Dendritic cell treated with granulocyte-macrophage colony-stimulating factor and Interleukin-4, amounts not matched to agents 40 ng/mL and 50 ng/mL, for 4 days (primary cell): ENCODE measurements around the gene MST1.
"Not testable (repeated sequence)": the region's sequence is repeated elsewhere in the genome, so short reads cannot be mapped to it uniquely, and the experiment has no call there.

Experiments used
- H3K27ac Mint-ChIP-seq: one replicate; pipeline ENCODE4 v1.8.0; 2022; ENCODE audit warnings: mild to moderate bottlenecking, mixed read lengths
- H3K27me3 Mint-ChIP-seq: one replicate; pipeline ENCODE4 v1.8.0; 2022; ENCODE audit warnings: mild to moderate bottlenecking, mixed read lengths
- H3K36me3 Mint-ChIP-seq: one replicate; pipeline ENCODE4 v1.8.0; 2022; ENCODE audit warnings: low read depth, mixed read lengths
- H3K4me1 Mint-ChIP-seq: one replicate; pipeline ENCODE4 v1.8.0; 2022; ENCODE audit warnings: low read depth, mixed read lengths
- H3K4me3 Mint-ChIP-seq: one replicate; pipeline ENCODE4 v1.8.0; 2022; ENCODE audit warnings: mild to moderate bottlenecking, moderate library complexity, mixed read lengths
- H3K9me3 Mint-ChIP-seq: one replicate; pipeline ENCODE4 v1.8.0; 2022; ENCODE audit warnings: mixed read lengths
- intact Hi-C: fragments of 100-400 bp; cut with micrococcal nuclease; formaldehyde crosslinking; loops from one replicate; pipeline ENCODE4 v1.15.0; 2022

The MST1 gene

DNA sequence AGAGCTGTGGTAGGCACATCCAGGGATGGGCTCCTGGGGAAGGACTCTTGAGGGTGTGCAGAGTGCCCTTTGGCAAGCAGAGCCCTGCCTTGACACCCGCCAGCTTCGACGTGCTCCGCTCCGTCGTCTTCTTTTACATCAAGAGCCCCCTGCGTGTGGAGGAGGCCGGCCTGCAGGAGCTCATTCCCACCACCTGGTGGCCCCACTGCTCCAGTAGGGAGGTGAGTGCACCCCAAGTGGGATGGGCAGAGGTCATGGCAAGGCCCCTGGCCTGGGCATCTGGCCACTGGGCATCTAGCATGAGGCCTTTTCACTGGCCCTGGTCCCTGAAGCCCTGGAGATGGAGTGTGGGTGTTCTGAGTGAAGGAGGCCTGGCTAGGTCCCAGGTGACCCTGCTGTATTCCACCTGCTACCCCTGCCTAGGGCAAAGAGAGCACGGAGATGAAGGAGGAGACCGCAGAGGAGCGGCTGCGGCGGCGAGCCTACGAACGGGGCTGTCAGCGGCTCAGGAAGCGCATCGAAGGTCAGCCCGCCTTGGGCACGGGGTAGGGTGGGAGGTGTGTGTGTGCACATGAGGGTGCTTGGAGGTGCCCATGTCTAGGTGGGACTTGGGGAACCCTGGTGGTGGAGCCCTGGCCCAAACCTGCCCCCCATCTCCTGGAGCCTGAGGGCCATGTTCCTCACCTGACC, 12.3 kb upstream of the MST1 start:
- Mint-ChIP-seq H3K36me3 (peaks cover 100% of the 10 kb centered on the region), H3K4me3 (no peak overlapping the region)

DNA sequence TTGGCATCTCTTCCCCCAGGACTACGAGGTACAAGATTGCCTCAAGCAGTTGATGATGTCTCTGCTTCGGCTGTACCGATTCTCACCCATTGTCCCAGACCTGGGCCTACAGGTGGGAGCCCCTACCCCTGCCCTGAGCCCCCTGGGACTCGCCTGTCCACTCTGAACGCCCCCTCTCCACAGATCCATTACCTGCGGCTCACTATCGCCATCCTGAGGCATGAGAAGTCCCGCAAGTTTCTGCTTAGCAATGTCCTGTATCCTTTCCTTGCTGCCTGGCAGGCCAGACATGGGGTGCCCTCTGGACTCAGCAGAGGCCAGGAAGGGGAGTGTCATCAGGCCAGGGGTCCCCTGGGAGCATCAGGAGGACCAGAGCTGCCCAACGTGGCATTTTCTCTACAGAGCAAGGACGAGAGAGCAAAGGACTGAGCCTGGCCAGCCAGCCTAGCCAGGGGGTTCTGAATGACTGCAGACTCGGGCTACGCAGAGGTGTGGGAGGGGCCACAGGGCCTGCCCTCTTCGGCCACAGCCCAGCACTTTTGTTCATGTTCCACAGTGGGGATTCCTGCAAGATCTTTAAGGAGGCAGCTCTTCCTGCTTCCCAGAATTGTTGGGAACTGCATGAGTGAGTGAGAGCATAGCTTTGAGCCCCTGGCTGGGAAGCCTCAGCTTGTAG, 11.3 kb upstream of the MST1 start:
- Mint-ChIP-seq H3K36me3 (peaks cover 93% of the 10 kb centered on the region), H3K9me3 (no peaks in the 10 kb centered on the region), H3K27me3 (no peaks in the 10 kb centered on the region), H3K4me3 (no peak overlapping the region), H3K4me1 (peaks cover 5% of the 10 kb centered on the region), H3K27ac (no peak overlapping the region)
- intact Hi-C loops: no loop called here

More for the DNA sequence above, 12.3 kb upstream of the MST1 start:
- H3K27ac Mint-ChIP-seq: no peak overlapping the region
- intact Hi-C loops: no loop called here
- peaks cover 5% of the 10 kb centered on the region for H3K4me1 Mint-ChIP-seq
- H3K9me3 Mint-ChIP-seq: no peaks in the 10 kb centered on the region
- no peaks in the 10 kb centered on the region for H3K27me3 Mint-ChIP-seq

DNA sequence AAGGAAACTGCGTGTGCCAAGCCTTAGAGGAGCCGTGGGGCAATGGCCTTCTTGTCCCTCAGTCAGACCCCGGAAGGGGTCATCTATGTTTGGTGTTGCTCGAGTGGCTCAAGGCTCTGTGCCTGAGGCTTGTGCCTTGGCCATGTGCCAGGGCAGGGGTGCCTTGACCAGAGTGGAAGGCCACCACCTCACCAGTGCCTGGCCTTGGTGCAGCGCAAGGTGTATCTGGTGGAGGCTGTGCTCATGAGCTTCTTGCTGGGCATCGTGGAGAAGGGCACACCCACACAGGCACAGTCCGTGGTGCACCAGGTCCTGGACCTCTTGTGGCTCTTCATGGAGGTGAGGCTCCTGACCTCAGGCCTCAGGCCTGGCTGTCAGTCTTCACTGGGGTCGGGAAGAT, 10.7 kb upstream of the MST1 start:
- peaks cover 5% of the 10 kb centered on the region for H3K4me1 Mint-ChIP-seq
- no peaks in the 10 kb centered on the region for H3K27me3 Mint-ChIP-seq
- H3K36me3 Mint-ChIP-seq: peaks cover 91% of the 10 kb centered on the region
- intact Hi-C loops: no loop called here
- H3K4me3 Mint-ChIP-seq: no peak overlapping the region
- no peaks in the 10 kb centered on the region for H3K9me3 Mint-ChIP-seq
- no peak overlapping the region for H3K27ac Mint-ChIP-seq

DNA sequence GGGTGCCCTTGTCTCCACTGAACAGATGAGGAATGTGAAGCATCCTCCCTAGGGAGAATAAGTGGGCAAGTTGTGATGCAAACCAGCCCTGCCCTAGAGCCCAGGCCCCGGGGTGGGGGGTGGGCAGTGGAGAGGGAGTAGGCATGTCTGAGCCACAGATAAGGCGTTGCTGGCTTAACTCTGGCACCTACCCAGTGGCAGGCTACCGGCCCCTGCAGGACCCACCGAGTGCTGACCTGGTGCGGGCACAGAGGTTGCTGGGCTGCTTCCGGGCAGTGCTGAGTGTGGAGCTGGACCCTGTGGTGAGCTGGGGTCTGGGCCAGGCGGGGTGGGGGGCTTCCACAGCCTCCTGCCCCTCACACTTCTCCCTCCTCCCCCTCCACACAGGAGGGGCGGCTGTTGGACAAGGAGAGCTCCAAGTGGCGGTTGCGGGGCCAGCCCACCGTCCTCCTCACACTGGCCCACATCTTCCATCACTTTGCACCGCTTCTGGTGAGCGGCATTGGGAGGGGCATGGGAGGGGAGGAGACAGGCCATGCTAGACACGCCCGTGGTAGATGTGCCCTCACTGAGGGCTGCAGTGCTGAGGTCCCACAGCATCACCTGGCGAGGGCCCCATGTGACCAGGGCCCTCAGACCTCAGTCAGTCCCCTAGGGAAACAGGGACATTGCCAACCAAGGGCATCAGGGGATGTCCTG, 10.2 kb upstream of the MST1 start:
- H3K27ac Mint-ChIP-seq: no peak overlapping the region
- H3K9me3 Mint-ChIP-seq: no peaks in the 10 kb centered on the region
- intact Hi-C loops: no loop called here

DNA sequence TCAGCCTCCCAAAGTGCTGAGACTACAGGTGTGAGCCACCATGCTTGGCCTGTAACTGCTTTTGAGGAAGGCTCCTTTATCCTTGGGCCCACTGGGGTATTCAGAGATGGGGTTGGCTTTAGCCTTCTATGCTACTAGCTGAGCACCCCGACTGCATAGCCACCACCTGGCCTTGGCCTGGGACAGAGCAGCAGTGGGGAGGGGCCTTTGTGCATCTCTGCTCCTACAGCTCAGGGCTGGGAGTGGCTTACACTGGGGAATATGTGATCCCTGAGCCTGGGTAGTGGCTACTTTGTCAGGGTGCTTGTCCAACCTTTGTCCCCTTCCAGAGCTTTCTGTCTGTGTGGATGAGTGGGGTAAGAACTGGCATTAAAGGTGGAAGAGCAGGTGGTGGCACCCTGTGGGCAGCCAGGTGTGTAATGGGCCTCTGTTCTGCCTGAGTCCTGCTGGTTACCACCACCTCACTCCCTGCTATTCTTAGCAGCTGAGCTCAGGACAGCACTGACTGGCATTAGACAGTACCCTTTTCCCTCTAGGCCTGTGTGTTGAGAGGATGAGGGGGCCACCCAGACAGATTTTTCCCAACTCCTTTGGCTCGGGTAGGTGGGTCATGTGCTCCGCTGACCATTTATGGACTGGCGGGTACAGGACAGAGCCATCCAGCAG, 6.2 kb upstream of the MST1 start:
- not testable (repeated sequence) for H3K27ac Mint-ChIP-seq

More for the DNA sequence above, 10.2 kb upstream of the MST1 start:
- Mint-ChIP-seq H3K27me3 (no peaks in the 10 kb centered on the region), H3K36me3 (peaks cover 89% of the 10 kb centered on the region), H3K4me3 (no peak overlapping the region), H3K4me1 (peaks cover 5% of the 10 kb centered on the region)

DNA sequence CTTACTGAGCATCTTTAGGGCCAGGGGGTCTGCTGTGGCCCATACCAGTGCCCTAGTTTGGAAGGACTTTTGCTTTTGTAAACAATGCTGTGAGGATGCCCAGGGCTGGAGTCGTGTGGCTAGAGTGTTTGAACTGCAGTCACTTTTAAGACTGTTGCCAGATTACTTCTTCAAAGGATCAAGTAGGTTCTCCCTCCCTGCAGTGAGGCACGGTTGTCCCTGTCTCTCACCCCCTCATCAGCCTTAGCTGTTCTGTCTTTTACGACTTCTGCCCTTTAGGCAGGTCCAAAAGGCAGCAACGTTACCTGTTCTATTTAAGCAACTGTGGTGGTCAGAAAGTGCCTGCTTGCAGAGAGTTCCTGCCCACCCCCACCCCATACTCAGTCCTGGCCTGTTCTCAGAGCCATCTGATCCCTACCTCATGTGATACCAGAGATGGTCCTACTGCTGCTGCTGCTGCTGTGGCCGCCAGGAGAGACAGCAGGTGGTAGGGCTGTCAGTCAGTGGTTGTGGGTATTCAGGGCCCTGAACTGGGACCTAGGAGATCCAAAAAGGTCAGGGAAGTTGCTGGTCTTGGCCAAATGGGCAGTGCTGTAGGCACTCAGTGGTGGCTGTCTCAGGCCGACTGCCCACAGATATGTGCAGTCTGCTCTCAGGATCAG, 5.3 kb upstream of the MST1 start:
- Mint-ChIP-seq H3K4me1 (peaks cover 22% of the 10 kb centered on the region), H3K36me3 (peaks cover 52% of the 10 kb centered on the region)
- H3K27ac Mint-ChIP-seq, H3K4me3 Mint-ChIP-seq, H3K27me3 Mint-ChIP-seq, H3K9me3 Mint-ChIP-seq, intact Hi-C loops: not testable (repeated sequence)

More for the DNA sequence above, 6.2 kb upstream of the MST1 start:
- peaks cover 13% of the 10 kb centered on the region for H3K4me1 Mint-ChIP-seq
- H3K27me3 Mint-ChIP-seq, H3K9me3 Mint-ChIP-seq, H3K4me3 Mint-ChIP-seq, intact Hi-C loops: not testable (repeated sequence)
- H3K36me3 Mint-ChIP-seq: peaks cover 58% of the 10 kb centered on the region

DNA sequence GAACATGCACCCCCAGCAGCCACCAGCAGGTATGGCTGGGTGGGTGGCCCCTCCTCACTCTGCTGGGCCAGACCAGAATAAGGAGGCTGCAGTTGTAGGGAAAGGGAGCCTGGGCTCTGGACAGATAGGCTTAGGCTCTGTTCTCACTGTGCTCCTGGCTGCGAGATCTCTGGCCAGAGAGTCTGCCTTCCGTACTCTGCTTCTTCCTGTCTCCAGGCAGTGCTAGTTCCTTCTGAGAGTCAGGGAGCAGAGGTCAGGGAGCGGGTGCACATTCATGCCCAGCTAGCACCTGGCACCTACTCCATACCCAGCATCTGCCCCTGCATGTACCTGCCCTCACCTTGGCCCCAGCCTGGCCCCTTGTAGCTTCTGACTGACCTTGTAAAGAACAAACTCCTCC, 2.2 kb upstream of the MST1 start:
- H3K27ac Mint-ChIP-seq, H3K4me3 Mint-ChIP-seq, intact Hi-C loops, H3K9me3 Mint-ChIP-seq: not testable (repeated sequence)
- Mint-ChIP-seq H3K27me3 (peaks cover 12% of the 10 kb centered on the region), H3K36me3 (peaks cover 30% of the 10 kb centered on the region), H3K4me1 (peaks cover 32% of the 10 kb centered on the region)

DNA sequence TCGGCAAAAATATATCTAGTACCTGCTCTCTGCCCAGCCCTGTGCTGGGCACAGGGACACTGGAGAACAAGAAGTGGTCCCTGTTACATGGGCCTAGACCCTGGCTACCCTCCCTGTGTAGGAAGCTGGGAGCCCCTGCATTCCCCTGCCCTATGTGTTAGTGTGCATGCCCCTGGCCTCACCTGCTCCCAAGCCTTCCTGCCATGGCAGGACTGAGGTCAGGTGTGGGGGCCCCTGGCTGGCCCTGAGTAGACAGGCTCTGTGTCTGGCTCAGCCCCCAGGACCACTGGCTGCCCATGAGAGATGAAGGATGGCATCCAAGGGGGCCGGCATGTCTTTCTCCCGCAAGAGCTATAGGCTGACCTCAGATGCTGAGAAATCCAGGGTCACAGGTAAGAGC, 1.6 kb upstream of the MST1 start:
- H3K9me3 Mint-ChIP-seq, intact Hi-C loops, H3K4me3 Mint-ChIP-seq, H3K27ac Mint-ChIP-seq: not testable (repeated sequence)
- H3K27me3 Mint-ChIP-seq: peaks cover 17% of the 10 kb centered on the region
- H3K4me1 Mint-ChIP-seq: peaks cover 38% of the 10 kb centered on the region
- peaks cover 28% of the 10 kb centered on the region for H3K36me3 Mint-ChIP-seq

DNA sequence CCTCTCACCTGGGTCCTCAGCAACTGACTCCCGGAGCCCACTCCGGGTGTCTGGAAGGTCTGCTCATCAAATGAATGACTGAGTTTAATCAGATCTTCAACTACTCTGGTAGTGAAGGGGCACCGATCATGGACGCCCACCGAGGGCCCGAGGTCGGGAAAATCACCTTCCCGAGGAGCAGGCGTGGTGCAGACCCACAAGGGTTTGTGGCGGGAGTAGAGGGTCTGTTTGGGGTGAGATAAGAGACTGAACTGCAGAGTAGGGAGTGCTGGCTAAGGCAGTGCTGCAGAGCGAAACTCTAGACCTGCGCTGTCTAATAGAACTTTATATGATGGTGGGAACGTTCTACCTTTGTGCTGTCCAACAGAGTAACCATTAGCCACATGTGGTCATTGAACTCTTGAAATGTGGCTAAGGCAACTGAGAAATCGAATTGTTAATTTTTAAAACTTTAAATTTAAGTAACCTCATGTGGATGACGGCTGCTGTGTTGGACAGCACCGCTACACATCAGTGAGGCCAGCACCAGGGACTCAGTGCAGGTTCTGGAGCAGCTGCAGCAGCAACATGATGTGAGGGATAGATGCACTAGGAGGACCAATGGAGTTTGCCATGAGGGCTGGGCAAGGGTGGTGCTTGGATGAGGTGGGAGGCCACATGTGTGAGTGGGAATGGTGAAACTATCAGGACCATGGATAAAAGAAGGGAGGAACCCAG, 792 bp upstream of the MST1 start:
- H3K4me1 Mint-ChIP-seq: peaks cover 40% of the 10 kb centered on the region
- peak overlapping the region; percentile 90 for H3K27ac Mint-ChIP-seq
- intact Hi-C loops: not testable (repeated sequence)

DNA sequence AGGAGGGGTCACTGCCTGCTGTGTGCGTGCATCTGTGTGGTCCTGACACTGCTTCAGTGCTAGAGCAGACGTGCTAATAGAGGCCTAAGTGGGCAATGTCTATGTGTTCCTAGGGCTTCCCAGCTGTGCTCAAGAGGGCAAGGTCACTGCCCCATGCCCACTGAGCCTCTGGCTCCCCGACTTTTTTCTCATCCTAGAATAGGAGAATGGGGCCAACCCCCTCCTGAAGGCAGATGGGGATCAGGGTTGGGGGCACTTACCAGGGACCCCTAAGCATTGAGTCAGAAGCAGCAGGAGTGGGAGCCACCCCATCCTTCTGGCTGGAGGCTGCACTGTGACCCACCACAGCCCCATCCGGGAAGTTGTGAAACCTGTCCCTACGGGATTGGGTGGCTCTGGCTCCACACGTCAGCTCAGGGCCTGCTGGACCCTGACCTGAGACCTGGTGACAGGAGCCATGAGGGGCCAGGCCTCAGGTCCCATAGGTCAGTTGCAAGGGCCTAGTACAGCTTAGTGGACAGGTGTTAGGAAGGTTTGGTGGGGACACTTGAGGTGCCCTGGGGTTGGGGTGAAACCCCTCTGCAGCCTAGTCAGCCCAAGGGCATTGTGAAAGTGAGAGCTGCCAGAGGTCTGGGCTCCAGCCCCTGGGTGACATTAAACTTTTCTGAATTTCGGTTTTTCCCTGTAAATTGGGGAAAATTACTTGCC, 782 bp downstream of the MST1 start:
- Mint-ChIP-seq H3K4me1 (peaks cover 40% of the 10 kb centered on the region), H3K36me3 (peaks cover 32% of the 10 kb centered on the region), H3K27me3 (peaks cover 36% of the 10 kb centered on the region), H3K27ac (peak overlapping the region; percentile 90), H3K4me3 (peak overlapping the region; percentile 100)
- intact Hi-C loops, H3K9me3 Mint-ChIP-seq: not testable (repeated sequence)

More for the DNA sequence above, 792 bp upstream of the MST1 start:
- Mint-ChIP-seq H3K36me3 (peaks cover 28% of the 10 kb centered on the region), H3K27me3 (peaks cover 25% of the 10 kb centered on the region), H3K4me3 (peak overlapping the region; percentile 100)
- not testable (repeated sequence) for H3K9me3 Mint-ChIP-seq

DNA sequence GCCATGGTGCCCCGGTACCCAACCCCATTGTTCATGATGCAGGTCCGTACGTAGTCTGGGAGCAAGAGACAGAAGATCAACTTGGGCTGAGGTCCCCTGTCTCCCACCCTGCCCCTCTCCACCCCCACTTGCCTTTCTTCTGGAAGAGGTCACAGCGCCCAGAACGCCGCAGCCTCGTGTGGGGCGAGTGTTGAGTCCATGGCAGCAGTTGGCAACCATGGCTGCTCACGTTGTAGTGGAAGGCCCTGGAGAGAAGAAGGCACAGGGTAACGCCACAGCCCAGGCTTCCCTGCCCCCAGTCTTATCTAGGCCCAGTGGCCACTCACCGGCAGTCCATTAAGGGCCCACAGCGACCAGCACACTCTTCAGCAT, 1.9 kb downstream of the MST1 start:
- peaks cover 36% of the 10 kb centered on the region for H3K27me3 Mint-ChIP-seq
- intact Hi-C loops, H3K27ac Mint-ChIP-seq, H3K9me3 Mint-ChIP-seq, H3K4me3 Mint-ChIP-seq: not testable (repeated sequence)
- H3K36me3 Mint-ChIP-seq: peaks cover 43% of the 10 kb centered on the region
- peaks cover 40% of the 10 kb centered on the region for H3K4me1 Mint-ChIP-seq

DNA sequence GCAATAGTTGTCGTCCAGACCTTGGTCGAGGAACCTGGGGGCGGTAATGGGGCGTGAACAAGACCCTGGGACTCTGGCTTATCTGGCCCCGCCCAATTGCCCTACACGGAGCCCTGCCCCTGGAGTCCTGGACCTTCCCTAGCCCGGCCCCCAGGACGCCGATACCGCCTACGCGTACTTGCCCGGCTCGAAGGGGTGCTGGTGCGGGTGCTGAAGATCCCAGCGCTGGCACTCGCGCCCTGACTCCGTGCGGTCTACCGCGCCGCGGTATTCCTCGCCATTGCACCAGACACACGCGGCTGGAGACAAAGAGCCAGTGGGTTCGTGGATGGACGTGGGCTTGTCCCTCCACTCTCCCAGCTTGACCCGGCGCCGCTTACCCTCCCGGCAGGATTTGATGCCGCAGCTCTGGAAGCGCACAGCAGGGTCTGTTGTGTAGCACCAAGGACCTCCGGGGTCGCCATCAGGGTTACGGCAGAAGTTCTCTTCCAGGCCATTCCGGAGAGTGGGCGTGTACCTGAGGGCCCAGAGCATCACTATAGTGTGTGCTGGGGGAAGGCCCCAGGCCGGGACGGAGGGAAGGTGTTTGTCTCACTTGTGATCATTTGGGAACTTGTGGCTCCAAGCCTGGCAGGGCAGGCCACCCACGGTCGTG, 2.4 kb downstream of the MST1 start:
- intact Hi-C loops, H3K9me3 Mint-ChIP-seq, H3K27ac Mint-ChIP-seq: not testable (repeated sequence)
- Mint-ChIP-seq H3K27me3 (peaks cover 36% of the 10 kb centered on the region), H3K4me3 (peak overlapping the region; percentile 53), H3K36me3 (peaks cover 48% of the 10 kb centered on the region), H3K4me1 (peaks cover 40% of the 10 kb centered on the region)
